Choroid plexus epithelial cell (primary cell): ENCODE measurements around the gene BANK1.

Experiments used
- DNase-seq: peaks from one replicate; pipeline ENCODE4 v3.0.0-alpha.2; 2010; ENCODE audit warnings: low read depth
- H3K4me3 ChIP-seq: 2 replicates; pipeline ENCODE4 v1.5.1; 2011; ENCODE audit warnings: low read depth, mild to moderate bottlenecking, control low read depth, low read length, moderate library complexity
- TF ChIP-seq, protein P1 (sequence below): conservative IDR thresholded peaks from 2 replicates; pipeline ENCODE4 v1.5.1; 2011; ENCODE audit warnings: low read depth, mild to moderate bottlenecking, control low read depth, inconsistent platforms, low read length, moderate library complexity

Gene BANK1

DNA sequence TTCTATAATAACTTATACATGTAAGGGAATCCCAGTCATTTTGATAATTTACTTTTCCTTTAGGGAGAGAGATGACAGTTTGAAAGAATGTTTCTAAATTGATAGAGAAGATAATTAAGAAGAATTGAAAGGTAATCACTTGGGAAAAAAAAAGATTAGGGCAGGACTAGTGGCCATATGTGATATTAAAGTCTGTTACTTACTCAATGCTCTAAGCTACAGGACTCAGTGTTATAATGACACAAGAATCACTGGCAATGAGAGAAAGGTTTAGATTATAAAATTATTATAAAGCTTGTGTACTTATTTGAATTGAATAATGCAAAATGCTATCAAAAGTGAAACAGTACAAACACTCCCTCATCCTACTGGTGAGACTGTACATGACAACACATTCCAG is 265.3 kb downstream of the BANK1 start:
- no peak overlapping the region for H3K4me3 ChIP-seq
- no peak for DNase-seq
- TF ChIP-seq, protein P1, sequence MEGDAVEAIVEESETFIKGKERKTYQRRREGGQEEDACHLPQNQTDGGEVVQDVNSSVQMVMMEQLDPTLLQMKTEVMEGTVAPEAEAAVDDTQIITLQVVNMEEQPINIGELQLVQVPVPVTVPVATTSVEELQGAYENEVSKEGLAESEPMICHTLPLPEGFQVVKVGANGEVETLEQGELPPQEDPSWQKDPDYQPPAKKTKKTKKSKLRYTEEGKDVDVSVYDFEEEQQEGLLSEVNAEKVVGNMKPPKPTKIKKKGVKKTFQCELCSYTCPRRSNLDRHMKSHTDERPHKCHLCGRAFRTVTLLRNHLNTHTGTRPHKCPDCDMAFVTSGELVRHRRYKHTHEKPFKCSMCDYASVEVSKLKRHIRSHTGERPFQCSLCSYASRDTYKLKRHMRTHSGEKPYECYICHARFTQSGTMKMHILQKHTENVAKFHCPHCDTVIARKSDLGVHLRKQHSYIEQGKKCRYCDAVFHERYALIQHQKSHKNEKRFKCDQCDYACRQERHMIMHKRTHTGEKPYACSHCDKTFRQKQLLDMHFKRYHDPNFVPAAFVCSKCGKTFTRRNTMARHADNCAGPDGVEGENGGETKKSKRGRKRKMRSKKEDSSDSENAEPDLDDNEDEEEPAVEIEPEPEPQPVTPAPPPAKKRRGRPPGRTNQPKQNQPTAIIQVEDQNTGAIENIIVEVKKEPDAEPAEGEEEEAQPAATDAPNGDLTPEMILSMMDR: no peak

DNA sequence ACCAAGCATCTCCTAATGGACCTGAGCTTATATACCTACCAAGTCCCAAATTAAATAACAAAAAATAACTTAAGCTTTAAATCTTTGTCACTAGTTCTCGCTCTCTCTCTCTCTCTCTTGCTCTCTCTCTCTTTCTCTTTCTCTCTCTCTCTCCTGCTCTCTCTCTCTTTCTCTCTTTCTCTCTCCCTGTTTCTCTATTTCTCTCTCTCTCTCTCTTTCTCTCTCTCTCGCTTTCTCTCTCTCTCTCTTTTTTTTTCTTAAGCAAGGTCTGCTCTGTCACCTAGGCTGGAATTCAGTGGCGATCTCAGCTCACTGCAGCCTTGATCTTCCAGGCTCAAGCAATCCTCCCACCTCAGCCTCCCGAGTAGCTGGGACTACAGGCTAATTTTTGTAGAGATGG is 266.6 kb downstream of the BANK1 start:
- no peak for DNase-seq
- TF ChIP-seq, protein P1: no peak
- H3K4me3 ChIP-seq: no peak overlapping the region

DNA sequence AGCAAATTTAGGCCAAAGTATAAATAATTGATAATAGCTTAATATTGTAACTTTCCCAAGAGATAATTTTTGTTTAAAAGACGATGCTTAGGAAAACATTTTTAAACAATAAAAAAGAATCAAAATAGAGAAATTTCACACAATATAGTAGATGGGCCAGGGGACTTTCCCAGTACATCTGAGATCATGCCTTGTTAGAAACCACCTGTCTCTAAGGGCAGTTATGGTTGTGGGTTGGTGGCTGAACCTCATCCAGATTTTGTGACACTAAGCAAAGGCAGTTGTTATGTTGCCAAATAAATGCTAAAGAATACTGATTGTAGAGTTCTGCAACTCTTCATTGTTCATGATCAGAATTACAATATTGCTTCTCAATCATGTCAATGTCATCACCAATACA is 270.6 kb downstream of the BANK1 start:
- no peak for DNase-seq
- TF ChIP-seq, protein P1: no peak
- H3K4me3 ChIP-seq: no peak overlapping the region

DNA sequence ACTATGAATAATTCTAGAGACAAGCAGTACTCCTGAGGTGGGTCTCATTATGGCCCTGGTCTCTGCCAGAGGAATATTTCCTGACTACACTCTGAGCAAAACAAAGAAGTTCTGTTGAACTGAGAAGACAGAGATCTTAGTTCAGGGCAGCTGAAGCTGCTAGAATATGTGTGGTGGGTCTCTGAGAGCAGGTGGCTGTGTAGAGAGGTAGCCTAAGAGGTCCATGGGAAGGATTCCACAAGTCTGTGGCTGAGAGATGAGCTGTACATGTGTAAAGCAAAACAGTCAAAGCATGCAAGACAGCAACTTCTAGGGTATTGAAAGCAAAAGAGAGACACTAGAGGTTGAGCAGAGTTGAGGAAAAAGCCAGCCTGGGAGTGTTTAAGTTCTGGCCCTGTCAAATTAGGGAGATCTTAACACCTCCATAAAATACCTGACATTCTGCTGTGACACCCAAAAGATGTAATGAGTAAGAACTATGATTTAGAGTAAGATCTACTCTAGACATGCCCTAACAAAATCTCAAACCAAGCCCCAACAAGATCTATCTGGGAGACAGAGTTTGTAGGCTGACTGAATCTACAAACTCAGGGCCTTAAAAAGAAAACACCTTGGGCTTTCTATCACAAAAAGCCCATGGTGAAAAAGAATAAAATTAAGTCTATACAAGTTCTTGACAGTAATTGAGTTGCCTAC is 274.4 kb downstream of the BANK1 start:
- no peak overlapping the region for H3K4me3 ChIP-seq
- no peak for DNase-seq
- TF ChIP-seq, protein P1: no peak

DNA sequence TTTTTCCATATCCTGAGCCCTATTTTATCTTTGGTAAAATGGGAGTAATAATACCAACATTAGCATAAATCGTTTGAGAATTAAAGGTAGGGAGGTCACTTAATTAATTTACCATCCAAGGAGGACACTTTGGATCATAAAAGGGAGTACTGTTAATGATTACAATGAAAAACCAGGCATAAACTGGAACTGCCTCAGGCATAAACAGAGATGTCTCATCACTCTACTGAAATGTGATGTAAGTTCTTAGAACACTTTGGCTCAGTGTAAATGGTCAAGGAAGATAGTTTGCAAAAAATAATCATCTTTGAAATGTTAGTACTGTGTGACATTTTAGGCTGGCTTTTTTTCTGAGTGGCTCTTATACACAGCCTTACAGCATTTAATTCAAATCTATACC is 286.1 kb downstream of the BANK1 start:
- H3K4me3 ChIP-seq: no peak overlapping the region
- DNase-seq: no peak
- TF ChIP-seq, protein P1: no peak

DNA sequence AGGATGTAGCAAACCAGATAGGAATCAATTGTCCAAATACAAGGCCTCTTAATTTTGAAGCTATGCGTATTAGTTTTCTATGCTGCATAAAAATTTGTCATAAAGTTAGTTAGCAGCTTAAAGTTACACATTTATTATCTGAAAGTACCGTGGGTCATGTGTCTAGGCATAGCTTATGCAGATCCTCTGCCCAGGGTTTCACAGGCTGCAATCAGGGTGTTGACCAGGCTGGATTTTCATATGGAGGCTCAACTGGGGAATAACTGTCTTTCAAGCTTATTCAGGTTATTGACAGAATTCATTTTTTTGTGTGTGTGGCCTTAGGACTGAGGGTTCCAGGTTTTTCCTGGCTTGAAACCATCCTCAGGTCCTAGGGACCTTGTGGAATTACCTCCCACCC is 289.7 kb downstream of the BANK1 start:
- DNase-seq: no peak
- TF ChIP-seq, protein P1: no peak
- H3K4me3 ChIP-seq: no peak overlapping the region
